WI38 (cell line): ENCODE data around the gene MLC1.
"Not testable (repeated sequence)": the region's sequence is repeated elsewhere in the genome, so short reads cannot be mapped to it uniquely, and the experiment has no call there.

Experiments
- H3K4me3 ChIP-seq: 2 replicates; pipeline ENCODE4 v1.5.1; 2011; ENCODE audit warnings: low read depth, mild to moderate bottlenecking, control low read depth, low read length
- TF ChIP-seq, protein P1 (sequence below): IDR thresholded peaks from 2 replicates; pipeline ENCODE4 v1.5.1; 2012; ENCODE audit warnings: low read depth, mild to moderate bottlenecking, control low read depth, low read length

The MLC1 gene

DNA sequence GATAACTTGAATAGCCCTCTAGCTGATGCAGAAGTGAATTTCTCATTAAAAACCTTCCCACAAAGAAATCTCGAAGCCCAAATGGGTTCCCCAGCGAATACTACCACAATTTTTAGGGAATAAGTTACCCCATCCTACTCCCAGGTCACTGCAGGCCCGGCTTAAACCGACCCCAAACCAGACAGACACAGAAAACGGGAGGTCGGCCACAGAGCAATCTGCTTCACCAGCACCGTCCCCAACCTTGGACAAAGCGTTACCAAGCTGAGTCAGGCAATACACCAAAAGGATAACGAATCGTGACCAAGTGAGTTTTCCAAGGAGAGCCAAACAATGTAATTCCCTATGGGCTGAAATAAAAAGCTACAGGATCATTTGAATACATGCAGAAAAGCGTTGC lies 4.0 kb upstream of the MLC1 start:
- no peak overlapping the region for H3K4me3 ChIP-seq
- TF ChIP-seq, protein P1, sequence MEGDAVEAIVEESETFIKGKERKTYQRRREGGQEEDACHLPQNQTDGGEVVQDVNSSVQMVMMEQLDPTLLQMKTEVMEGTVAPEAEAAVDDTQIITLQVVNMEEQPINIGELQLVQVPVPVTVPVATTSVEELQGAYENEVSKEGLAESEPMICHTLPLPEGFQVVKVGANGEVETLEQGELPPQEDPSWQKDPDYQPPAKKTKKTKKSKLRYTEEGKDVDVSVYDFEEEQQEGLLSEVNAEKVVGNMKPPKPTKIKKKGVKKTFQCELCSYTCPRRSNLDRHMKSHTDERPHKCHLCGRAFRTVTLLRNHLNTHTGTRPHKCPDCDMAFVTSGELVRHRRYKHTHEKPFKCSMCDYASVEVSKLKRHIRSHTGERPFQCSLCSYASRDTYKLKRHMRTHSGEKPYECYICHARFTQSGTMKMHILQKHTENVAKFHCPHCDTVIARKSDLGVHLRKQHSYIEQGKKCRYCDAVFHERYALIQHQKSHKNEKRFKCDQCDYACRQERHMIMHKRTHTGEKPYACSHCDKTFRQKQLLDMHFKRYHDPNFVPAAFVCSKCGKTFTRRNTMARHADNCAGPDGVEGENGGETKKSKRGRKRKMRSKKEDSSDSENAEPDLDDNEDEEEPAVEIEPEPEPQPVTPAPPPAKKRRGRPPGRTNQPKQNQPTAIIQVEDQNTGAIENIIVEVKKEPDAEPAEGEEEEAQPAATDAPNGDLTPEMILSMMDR: no peak

DNA sequence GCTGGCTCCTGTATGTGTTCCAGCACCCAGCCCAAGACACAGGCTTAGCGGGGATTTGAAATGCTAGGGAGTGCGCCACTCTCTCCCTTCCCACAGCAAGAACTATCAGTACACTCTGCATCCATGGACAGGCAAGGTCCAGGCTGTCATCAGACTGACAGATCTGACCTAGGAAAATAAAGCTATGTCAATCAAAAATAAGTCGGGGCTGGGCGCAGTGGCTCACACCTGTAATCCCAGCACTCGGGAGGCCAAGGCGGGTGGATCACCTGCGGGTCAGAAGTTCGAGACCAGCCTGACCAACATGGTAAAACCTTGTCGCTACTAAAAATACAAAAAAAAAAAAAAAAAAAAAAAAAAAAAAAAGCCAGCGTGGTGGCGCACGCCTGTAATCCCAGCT lies 2.9 kb upstream of the MLC1 start:
- TF ChIP-seq, protein P1: no peak
- H3K4me3 ChIP-seq: no peak overlapping the region

GRCh38 chr22:50087646-50088045 lies 2.4 kb upstream of the MLC1 start:
- TF ChIP-seq, protein P1: no peak
- no peak overlapping the region for H3K4me3 ChIP-seq

DNA sequence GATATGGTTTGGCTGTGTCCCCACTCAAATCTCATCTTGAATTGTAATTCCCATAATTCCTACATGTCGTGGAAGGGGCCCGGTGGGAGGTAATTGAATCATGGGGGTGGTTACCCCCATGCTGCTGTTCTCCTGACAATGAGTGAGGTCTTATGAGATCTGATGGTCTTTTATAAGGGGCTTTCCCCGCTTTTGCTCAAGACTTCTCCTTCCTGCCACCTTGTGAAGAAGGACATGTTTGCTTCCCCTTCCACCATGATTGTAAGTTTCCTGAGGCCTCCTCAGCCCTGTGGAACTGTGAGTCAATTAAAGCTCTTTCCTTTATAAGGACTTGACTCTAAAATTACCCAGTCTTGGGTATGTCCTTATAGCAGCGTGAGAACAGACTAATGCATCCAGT lies 1.7 kb upstream of the MLC1 start:
- not testable (repeated sequence) for H3K4me3 ChIP-seq

- H3K4me3 ChIP-seq: no peak overlapping the region
- TF ChIP-seq, protein P1: no peak
Observed at GRCh38 chr22:50086526-50086925, 1.3 kb upstream of the MLC1 start.

DNA sequence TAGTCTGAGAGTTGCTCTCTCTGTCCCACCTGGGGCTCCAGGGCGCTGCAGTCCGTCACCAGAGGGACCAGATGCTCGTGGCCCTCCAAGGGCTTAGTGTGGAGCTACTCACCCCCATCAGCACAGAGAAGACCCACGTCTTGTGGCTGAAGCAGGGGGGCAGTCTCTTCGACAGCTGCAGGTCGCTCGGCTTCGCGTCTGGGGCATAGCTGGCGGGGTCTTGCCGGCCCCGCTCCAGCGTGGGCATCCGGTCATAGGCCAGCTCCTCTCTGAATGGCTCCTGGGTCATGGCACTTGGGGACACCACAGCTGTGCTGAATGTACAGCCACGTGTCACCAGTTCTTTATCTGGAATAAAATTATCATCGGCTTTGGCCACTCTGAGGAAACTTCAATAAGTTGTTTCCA lies 608 bp downstream of the MLC1 start:
- TF ChIP-seq, protein P1: no peak
- no peak overlapping the region for H3K4me3 ChIP-seq

- TF ChIP-seq, protein P1: no peak
- H3K4me3 ChIP-seq: no peak overlapping the region
Observed at GRCh38 chr22:50084080-50084477, 1.1 kb downstream of the MLC1 start.

DNA sequence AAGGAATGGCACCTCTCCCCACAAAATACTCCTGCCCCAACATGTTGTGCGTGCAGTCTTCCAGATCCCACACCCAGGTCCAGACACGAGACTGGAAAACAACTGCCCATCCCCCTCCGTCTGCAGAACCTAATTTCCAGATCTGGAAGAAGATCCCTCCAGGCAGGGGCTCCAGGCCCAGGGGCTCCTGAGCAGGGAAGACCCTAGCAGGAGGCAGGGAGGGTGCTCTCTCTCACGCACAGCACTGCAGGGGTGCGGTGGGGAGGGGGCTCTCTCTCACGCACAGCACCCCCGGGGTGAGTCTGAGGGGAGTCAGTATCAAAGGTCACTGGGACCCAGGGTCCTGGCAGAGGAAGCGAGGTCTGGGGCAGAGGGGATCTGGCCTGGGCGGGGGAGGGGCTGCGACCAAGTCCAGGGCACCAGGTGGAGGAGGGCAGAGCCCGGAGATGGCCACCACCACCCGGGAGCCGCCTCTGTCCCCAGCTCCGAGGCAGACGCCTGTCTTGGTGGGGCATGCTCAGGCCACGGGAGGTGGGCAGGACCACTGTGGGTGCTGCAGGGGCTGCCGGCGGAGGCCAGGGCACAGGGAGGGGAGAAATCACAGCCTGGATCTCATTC lies 1.7 kb downstream of the MLC1 start:
- H3K4me3 ChIP-seq: no peak overlapping the region
- TF ChIP-seq, protein P1: no peak
